IMR-90 (cell line): Measurements from ENCODE around the gene PPIP5K2. TPM values are rescaled to one million over a fixed set of nuclear protein-coding genes. Genes with fewer than 3 reads are reported as not detected.

Experiments
- ATAC-seq: fragments of 200-7000 bp; cut with Tn5 transposase; 2 replicates; pipeline ENCODE4 v1.9.1; 2020; ENCODE audit warnings: low read depth, mild to moderate bottlenecking, moderate library complexity
- BruUV-seq: library from RNA; stranded (reverse); fragments of 400-500 nt; replicated peaks from 2 replicates; lab custom pipeline; 2021; lab: Mats Ljungman, UMichigan
- CTCF ChIA-PET: fragments of 300-600 bp; formaldehyde crosslinking; extraction: SDS; loops from one replicate; lab custom pipeline; 2021; ENCODE audit warnings: antibody characterized with exemption; lab: Yijun Ruan, JAX
- POLR2A ChIA-PET: fragments of 300-600 bp; sonication (Branson Sonifier 250); formaldehyde crosslinking; loops from one replicate; lab custom pipeline; 2022; ENCODE audit warnings: antibody characterized with exemption; ENCODE audit not compliant: unreplicated experiment; lab: Charles Lee
- DNase-seq: peaks from one replicate; pipeline ENCODE4 v3.0.0; 2013
- H2AFZ ChIP-seq: replicated peaks from 2 replicates; pipeline ENCODE3; 2013; ENCODE audit warnings: low read length, mild to moderate bottlenecking; ENCODE audit not compliant: poor library complexity
- H2AK5ac ChIP-seq: 2 replicates; pipeline ENCODE4 v1.6.1; 2013; ENCODE audit warnings: low read depth, low read length, inconsistent platforms
- H2AK9ac ChIP-seq: replicated peaks from 2 replicates; pipeline ENCODE3; 2013; ENCODE audit warnings: mild to moderate bottlenecking, low read depth, low read length, moderate library complexity; ENCODE audit not compliant: poor library complexity
- H2BK120ac ChIP-seq: 2 replicates; pipeline ENCODE4 v1.6.1; 2013; ENCODE audit warnings: low read depth, low read length, inconsistent platforms
- H2BK15ac ChIP-seq: 3 replicates; pipeline ENCODE4 v1.6.1; 2013; ENCODE audit warnings: low read depth, low read length, inconsistent platforms
- H2BK20ac ChIP-seq: 2 replicates; pipeline ENCODE4 v1.6.1; 2013; ENCODE audit warnings: low read depth, mild to moderate bottlenecking, inconsistent platforms, low read length, moderate library complexity
- H2BK5ac ChIP-seq: 2 replicates; pipeline ENCODE4 v1.6.1; 2013; ENCODE audit warnings: mild to moderate bottlenecking, low read depth, low read length, inconsistent platforms; ENCODE audit not compliant: poor library complexity, severe bottlenecking
- H3K14ac ChIP-seq: replicated peaks from 2 replicates; pipeline ENCODE4 v1.6.1; 2013; ENCODE audit warnings: low read depth, low read length, inconsistent platforms
- H3K18ac ChIP-seq: 2 replicates; pipeline ENCODE4 v1.6.1; 2013; ENCODE audit warnings: low read depth, low read length, control low read depth
- H3K23ac ChIP-seq: 2 replicates; pipeline ENCODE4 v1.6.1; 2013; ENCODE audit warnings: low read depth, low read length, inconsistent platforms
- H3K27ac ChIP-seq: 2 replicates; pipeline ENCODE4 v1.5.1; 2013; ENCODE audit warnings: mild to moderate bottlenecking, control low read depth, low read length; ENCODE audit not compliant: insufficient read depth
- H3K27me3 ChIP-seq: 2 replicates; pipeline ENCODE4 v1.6.1; 2013; ENCODE audit warnings: low read length; ENCODE audit not compliant: control insufficient read depth, insufficient read depth
- H3K36me3 ChIP-seq: 2 replicates; pipeline ENCODE4 v1.6.1; 2013; ENCODE audit warnings: low read length, mixed read lengths; ENCODE audit not compliant: control insufficient read depth, insufficient read depth
- H3K4ac ChIP-seq: 2 replicates; pipeline ENCODE4 v1.6.1; 2013; ENCODE audit warnings: low read depth, low read length, inconsistent platforms
- H3K4me1 ChIP-seq: 2 replicates; pipeline ENCODE4 v1.6.1; 2013; ENCODE audit warnings: low read length, mixed read lengths; ENCODE audit not compliant: control insufficient read depth, insufficient read depth
- H3K4me2 ChIP-seq: 2 replicates; pipeline ENCODE4 v1.6.1; 2013; ENCODE audit warnings: low read depth, mild to moderate bottlenecking, control low read depth, low read length, moderate library complexity
- H3K4me3 ChIP-seq: 2 replicates; pipeline ENCODE4 v1.5.1; 2013; ENCODE audit warnings: low read depth, mild to moderate bottlenecking, control low read depth, low read length, moderate library complexity; ENCODE audit not compliant: insufficient read depth
- H3K56ac ChIP-seq: 2 replicates; pipeline ENCODE4 v1.6.1; 2013; ENCODE audit warnings: low read length, inconsistent platforms; ENCODE audit not compliant: insufficient read depth; ENCODE audit errors: extremely low read depth
- H3K79me1 ChIP-seq, 2 experiments: 2 replicates each; pipeline ENCODE4 v1.6.1; 2013; ENCODE audit warnings: low read length in 2 of 2, inconsistent platforms in 1 of 2, low read depth in 1 of 2
- H3K9ac ChIP-seq: 2 replicates; pipeline ENCODE4 v1.6.1; 2013; ENCODE audit warnings: low read depth, low read length, control low read depth
- H3K9me1 ChIP-seq: 2 replicates; pipeline ENCODE4 v1.6.1; 2013; ENCODE audit warnings: low read length, inconsistent platforms; ENCODE audit not compliant: insufficient read depth
- H3K9me3 ChIP-seq: 2 replicates; pipeline ENCODE4 v1.6.1; 2013; ENCODE audit warnings: low read length; ENCODE audit not compliant: control insufficient read depth, insufficient read depth
- H4K20me1 ChIP-seq: 2 replicates; pipeline ENCODE4 v1.6.1; 2013; ENCODE audit warnings: low read length, inconsistent platforms; ENCODE audit not compliant: insufficient read depth
- H4K5ac ChIP-seq: 2 replicates; pipeline ENCODE4 v1.6.1; 2013; ENCODE audit warnings: mild to moderate bottlenecking, low read depth, low read length, control low read depth
- H4K8ac ChIP-seq, 2 experiments: 2 replicates each; pipeline ENCODE4 v1.6.1; 2013; ENCODE audit warnings: low read depth in 2 of 2, low read length in 2 of 2, control low read depth in 1 of 2, inconsistent platforms in 1 of 2
- H4K91ac ChIP-seq: 2 replicates; pipeline ENCODE4 v1.6.1; 2013; ENCODE audit warnings: low read depth, low read length, inconsistent platforms; ENCODE audit not compliant: insufficient read depth
- BHLHE40 ChIP-seq: fragments of 150-350 bp; IDR thresholded peaks from 2 replicates; pipeline ENCODE4 v1.6.1; 2016; ENCODE audit warnings: mild to moderate bottlenecking, low read depth, low read length
- CEBPB ChIP-seq: IDR thresholded peaks from 2 replicates; pipeline ENCODE4 v1.6.1; 2012; ENCODE audit warnings: low read depth, low read length, improper control_type of control experiment
- MAFK ChIP-seq: IDR thresholded peaks from 2 replicates; pipeline ENCODE4 v1.6.1; 2012; ENCODE audit warnings: low read depth, low read length, improper control_type of control experiment
- MAZ ChIP-seq: IDR thresholded peaks from 2 replicates; pipeline ENCODE4 v1.6.1; 2012; ENCODE audit warnings: low read depth, mild to moderate bottlenecking, low read length, improper control_type of control experiment, moderate library complexity, borderline replicate concordance
- NFE2L2 ChIP-seq: fragments of 150-350 bp; IDR thresholded peaks from 2 replicates; pipeline ENCODE4 v1.6.1; 2016; ENCODE audit warnings: low read depth, mild to moderate bottlenecking, low read length
- dilution Hi-C: fragments of 300-500 bp; cut with HindIII; formaldehyde crosslinking; loops from one replicate; pipeline ENCODE4 v1.14.3; 2018; ENCODE audit warnings: low sequenced_read_pairs; ENCODE audit not compliant: unreplicated experiment
- in situ Hi-C: fragments of 300-500 bp; cut with MboI; formaldehyde crosslinking; loops from 3 replicates; pipeline ENCODE4 v1.14.3; 2019; ENCODE audit warnings: low sequenced_read_pairs, inconsistent platforms, mixed read lengths
- intact Hi-C: fragments of 100-400 bp; cut with micrococcal nuclease; formaldehyde crosslinking; loops from 2 replicates; pipeline ENCODE4 v1.10.0; 2022
- polyA plus RNA-seq, 3 experiments: library from polyadenylated mRNA; depleted of rRNA; stranded (reverse); fragments of >200 nt; gene quantifications; 2 replicates each; pipeline ENCODE4 v1.2.3, GENCODE V29; 2012; ENCODE audit warnings: low replicate concordance in 1 of 3
- total RNA-seq: library from RNA; depleted of rRNA; stranded (reverse); fragments of >200 nt; gene quantifications from 2 replicates; pipeline ENCODE4 v1.2.3, GENCODE V29; 2012
- TF ChIP-seq, protein P1 (sequence below): fragments of 150-350 bp; IDR thresholded peaks from 2 replicates; pipeline ENCODE4 v1.6.1; 2016; ENCODE audit warnings: low read depth, mild to moderate bottlenecking, low read length, moderate library complexity, borderline replicate concordance

PPIP5K2 gene
- total and polyA plus RNA-seq, 2 of the 4 experiments (the other 2 are of a cell fraction), result 32.4 to 67.6 TPM

DNA sequence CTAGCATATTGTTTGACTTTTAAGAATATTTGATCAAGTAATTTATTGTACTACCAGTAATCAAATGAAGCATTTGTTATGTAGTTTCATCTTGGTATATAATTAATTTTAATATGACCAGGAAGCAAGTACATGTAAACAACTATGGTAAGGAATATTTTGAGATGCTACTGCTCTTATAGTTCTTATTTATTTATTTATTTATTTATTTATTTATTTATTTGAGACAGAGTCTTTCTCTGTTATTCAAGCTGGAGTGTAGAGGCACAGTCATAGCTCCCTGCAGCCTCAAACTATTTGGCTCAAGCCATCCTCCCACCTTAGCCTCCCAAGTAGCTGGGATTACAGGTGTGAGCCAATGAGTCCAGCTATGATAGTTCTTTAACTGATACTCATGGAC lies 8.1 kb downstream of the PPIP5K2 start:
- Histone ChIP-seq H3K79me1 (peaks cover 5 to 19% of the 10 kb centered on the region in 2 experiments; a peak in 2 of 4 replicates), H3K4me1 (no peaks in the 10 kb centered on the region; the same call in 1 of the 2 replicates), H4K5ac (no peak overlapping the region), H3K4me2 (no peak overlapping the region), H2BK20ac (no peak overlapping the region), H3K56ac (no peak overlapping the region), H2BK15ac (no peak overlapping the region), H3K9me3 (no peaks in the 10 kb centered on the region), H2BK120ac (no peak overlapping the region), H3K9me1 (0 out of 2 replicates have a peak, but pooled peaks cover 4% of the 10 kb centered on the region), H3K23ac (no peak overlapping the region), H3K36me3 (no peaks in the 10 kb centered on the region), H4K8ac (no peak overlapping the region), H2BK5ac (no peak overlapping the region), H3K9ac (no peak overlapping the region), H3K4ac (no peak overlapping the region), H3K27me3 (no peaks in the 10 kb centered on the region), H4K20me1 (no peaks in the 10 kb centered on the region), H3K14ac (no peak overlapping the region), H4K91ac (no peak overlapping the region), H2AK5ac (no peak overlapping the region), H3K18ac (no peak overlapping the region), H2AFZ (no peak overlapping the region), H2AK9ac (no peak overlapping the region), H3K4me3 (no peak overlapping the region), H3K27ac (no peak overlapping the region)
- DNase-seq (no peak), ATAC-seq (no peak)
- dilution Hi-C loops (no loop called here), in situ Hi-C loops (loop anchor here (10.0 kb wide), 1 partner anchor 373 kb away; the partner anchor contains the start of gene PAM), intact Hi-C loops (loop anchor here (10.0 kb wide), 1 partner anchor 373 kb away; the partner anchor contains the start of gene PAM)
- POLR2A ChIA-PET, result no interaction called here
- CTCF ChIA-PET, result interaction anchor here (0.6 to 0.9 kb wide), 3 partner anchors 8 to 548 kb away, joined by 3 read pairs; partner anchors contain the start of genes GIN1 and PPIP5K2
- BruUV-seq, result no TSS peak
- TF ChIP-seq, protein P1, sequence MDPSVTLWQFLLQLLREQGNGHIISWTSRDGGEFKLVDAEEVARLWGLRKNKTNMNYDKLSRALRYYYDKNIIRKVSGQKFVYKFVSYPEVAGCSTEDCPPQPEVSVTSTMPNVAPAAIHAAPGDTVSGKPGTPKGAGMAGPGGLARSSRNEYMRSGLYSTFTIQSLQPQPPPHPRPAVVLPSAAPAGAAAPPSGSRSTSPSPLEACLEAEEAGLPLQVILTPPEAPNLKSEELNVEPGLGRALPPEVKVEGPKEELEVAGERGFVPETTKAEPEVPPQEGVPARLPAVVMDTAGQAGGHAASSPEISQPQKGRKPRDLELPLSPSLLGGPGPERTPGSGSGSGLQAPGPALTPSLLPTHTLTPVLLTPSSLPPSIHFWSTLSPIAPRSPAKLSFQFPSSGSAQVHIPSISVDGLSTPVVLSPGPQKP, result no peak
- TF ChIP-seq MAFK (no peak), CEBPB (no peak), BHLHE40 (no peak), NFE2L2 (no peak), MAZ (no peak)
